Activated CD4-positive, alpha-beta T cell treated with anti-CD3 and anti-CD28 coated beads, Interleukin-2, amount 10 ng/mL, durations not matched to agents 24 days and 14 days (primary cell): Measurements from ENCODE around the gene ABAT. TPM values are rescaled to one million over a fixed set of nuclear protein-coding genes. Genes with fewer than 3 reads are reported as not detected.

ENCODE experiments used
- DNase-seq: peaks from one replicate; pipeline ENCODE4 v3.0.0; 2022
- H3K27ac Mint-ChIP-seq: one replicate; pipeline ENCODE4 v1.8.0; 2022; ENCODE audit warnings: mild to moderate bottlenecking, mixed read lengths
- H3K27me3 Mint-ChIP-seq: one replicate; pipeline ENCODE4 v1.8.0; 2022; ENCODE audit warnings: mixed read lengths
- H3K36me3 Mint-ChIP-seq: one replicate; pipeline ENCODE4 v1.8.0; 2022; ENCODE audit warnings: low read depth, mild to moderate bottlenecking, mixed read lengths
- H3K4me1 Mint-ChIP-seq: one replicate; pipeline ENCODE4 v1.8.0; 2021; ENCODE audit warnings: mixed read lengths
- H3K4me3 Mint-ChIP-seq: one replicate; pipeline ENCODE4 v1.8.0; 2022; ENCODE audit warnings: mild to moderate bottlenecking, moderate library complexity, mixed read lengths
- H3K9me3 Mint-ChIP-seq: one replicate; pipeline ENCODE4 v1.8.0; 2021; ENCODE audit warnings: mixed read lengths
- intact Hi-C: fragments of 100-400 bp; cut with micrococcal nuclease; formaldehyde crosslinking; loops from one replicate; pipeline ENCODE4 v1.15.1; 2023
- total RNA-seq: library from RNA; stranded (reverse); gene quantifications from 2 replicates; pipeline ENCODE4 v1.2.3, GENCODE V29; 2022

The ABAT gene
- total RNA-seq, 1 donor from 2014 or later, result 5.9 TPM

DNA sequence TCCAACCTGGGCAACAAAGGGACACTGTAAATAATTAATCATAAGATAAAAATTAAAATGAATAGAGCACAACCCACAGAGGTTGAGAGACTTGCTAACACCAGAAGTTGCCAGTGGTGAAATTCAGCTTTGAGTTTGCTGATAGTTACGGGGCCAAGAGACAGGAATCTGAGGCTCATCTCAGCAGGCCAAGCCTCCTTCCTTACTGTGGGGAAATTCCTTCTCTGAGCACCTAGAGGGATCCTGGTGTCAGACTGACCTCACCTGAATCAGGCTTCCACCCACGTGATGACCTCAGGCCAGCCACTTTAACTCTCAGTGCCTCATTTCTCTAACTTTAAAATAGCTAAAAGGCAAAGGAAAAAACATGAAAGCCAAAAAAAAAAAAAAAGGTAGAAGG, 4.7 kb downstream of the ABAT start:
- intact Hi-C loops, result loop anchor here (5.0 kb wide), 1 partner anchor 57 kb away; the partner anchor contains the start of gene METTL22
- no peak for DNase-seq
- H3K4me1 Mint-ChIP-seq, result peaks cover 13% of the 10 kb centered on the region
- no peak overlapping the region for H3K4me3 Mint-ChIP-seq
- no peaks in the 10 kb centered on the region for H3K9me3 Mint-ChIP-seq
- no peak overlapping the region for H3K27ac Mint-ChIP-seq
- no peaks in the 10 kb centered on the region for H3K27me3 Mint-ChIP-seq
- H3K36me3 Mint-ChIP-seq, result peaks cover 2% of the 10 kb centered on the region

GRCh38 chr16:8682551-8683259, 8.3 kb downstream of the ABAT start:
- intact Hi-C loops, result no loop called here
- DNase-seq, result no peak
- H3K36me3 Mint-ChIP-seq, result peaks cover 4% of the 10 kb centered on the region
- no peaks in the 10 kb centered on the region for H3K9me3 Mint-ChIP-seq
- H3K4me1 Mint-ChIP-seq, result no peaks in the 10 kb centered on the region
- no peak overlapping the region for H3K27ac Mint-ChIP-seq
- no peaks in the 10 kb centered on the region for H3K27me3 Mint-ChIP-seq
- no peak overlapping the region for H3K4me3 Mint-ChIP-seq

- no peak for DNase-seq
- Mint-ChIP-seq H3K4me3 (no peak overlapping the region), H3K4me1 (no peaks in the 10 kb centered on the region), H3K27ac (no peak overlapping the region), H3K9me3 (peaks cover 4% of the 10 kb centered on the region), H3K27me3 (no peaks in the 10 kb centered on the region), H3K36me3 (peaks cover 4% of the 10 kb centered on the region)
- intact Hi-C loops, result no loop called here
Observed at GRCh38 chr16:8683640-8684039, 9.2 kb downstream of the ABAT start.

DNA sequence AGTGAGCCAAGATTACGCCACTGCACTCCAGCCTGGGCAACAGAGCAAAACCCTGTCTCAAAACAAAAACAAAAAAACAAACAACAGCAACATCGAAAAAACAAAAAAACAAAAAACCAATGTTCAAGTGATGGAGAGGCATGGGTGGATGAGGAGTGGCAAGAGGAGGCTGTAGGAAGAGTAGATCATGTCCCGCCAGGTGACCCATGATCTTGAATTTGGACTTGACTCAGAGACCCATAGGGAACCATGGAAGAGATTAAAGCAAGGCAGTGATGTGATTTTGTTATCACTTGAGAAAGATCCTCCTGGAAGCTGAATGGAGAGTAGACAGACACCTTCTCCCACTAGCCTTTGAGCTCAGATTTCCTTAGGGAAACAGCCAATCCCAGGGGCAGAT, 11.2 kb downstream of the ABAT start:
- Mint-ChIP-seq H3K36me3 (peaks cover 8% of the 10 kb centered on the region), H3K9me3 (peaks cover 15% of the 10 kb centered on the region), H3K4me3 (no peak overlapping the region), H3K27ac (no peak overlapping the region), H3K27me3 (no peaks in the 10 kb centered on the region), H3K4me1 (no peaks in the 10 kb centered on the region)
- intact Hi-C loops, result no loop called here
- no peak for DNase-seq

DNA sequence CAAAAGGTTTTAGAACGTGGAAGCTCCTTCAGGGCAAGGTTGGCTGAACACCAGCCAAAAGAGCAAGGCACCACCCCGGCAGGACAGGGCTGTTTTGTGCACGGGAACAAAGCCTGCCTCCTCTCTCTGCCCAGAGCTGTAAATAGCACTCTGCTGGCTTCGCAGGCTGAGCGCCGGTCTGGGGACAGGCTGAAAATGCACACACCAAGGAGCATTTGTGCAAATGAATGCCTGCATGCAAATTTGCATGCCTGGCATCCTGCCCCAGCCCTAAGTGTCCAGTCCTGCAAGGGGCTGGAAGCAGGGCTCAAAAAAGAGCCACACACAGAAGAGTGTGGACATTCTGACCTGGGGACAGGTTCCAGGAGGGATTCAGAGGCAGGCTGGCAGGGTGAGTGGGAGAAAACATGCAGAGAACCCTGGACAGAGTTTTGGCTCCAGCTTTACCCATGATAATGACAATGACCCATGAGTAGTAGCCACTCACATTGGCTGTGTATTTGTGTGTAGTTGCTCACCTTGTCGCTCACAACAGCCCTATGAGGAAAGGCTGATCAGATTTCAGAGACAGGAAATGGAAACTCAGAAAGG, 11.7 kb downstream of the ABAT start:
- intact Hi-C loops, result no loop called here
- H3K27ac Mint-ChIP-seq, result no peak overlapping the region
- peaks cover 8% of the 10 kb centered on the region for H3K36me3 Mint-ChIP-seq
- no peaks in the 10 kb centered on the region for H3K27me3 Mint-ChIP-seq
- no peak for DNase-seq
- no peaks in the 10 kb centered on the region for H3K4me1 Mint-ChIP-seq
- H3K9me3 Mint-ChIP-seq, result peaks cover 17% of the 10 kb centered on the region
- no peak overlapping the region for H3K4me3 Mint-ChIP-seq

- Mint-ChIP-seq H3K27ac (no peak overlapping the region), H3K36me3 (peaks cover 10% of the 10 kb centered on the region), H3K9me3 (peaks cover 17% of the 10 kb centered on the region), H3K27me3 (no peaks in the 10 kb centered on the region), H3K4me1 (no peaks in the 10 kb centered on the region), H3K4me3 (no peak overlapping the region)
- DNase-seq, result no peak
- intact Hi-C loops, result no loop called here
Observed at GRCh38 chr16:8686879-8687278, 12.5 kb downstream of the ABAT start.

GRCh38 chr16:8689686-8690085, 15.3 kb downstream of the ABAT start:
- no peak for DNase-seq
- no peak overlapping the region for H3K4me3 Mint-ChIP-seq
- H3K36me3 Mint-ChIP-seq, result peaks cover 10% of the 10 kb centered on the region
- no peaks in the 10 kb centered on the region for H3K4me1 Mint-ChIP-seq
- peaks cover 17% of the 10 kb centered on the region for H3K9me3 Mint-ChIP-seq
- intact Hi-C loops, result no loop called here
- H3K27me3 Mint-ChIP-seq, result no peaks in the 10 kb centered on the region
- no peak overlapping the region for H3K27ac Mint-ChIP-seq

GRCh38 chr16:8691728-8692127, 17.3 kb downstream of the ABAT start:
- Mint-ChIP-seq H3K27me3 (no peaks in the 10 kb centered on the region), H3K4me3 (no peak overlapping the region), H3K9me3 (peaks cover 17% of the 10 kb centered on the region), H3K4me1 (no peaks in the 10 kb centered on the region), H3K36me3 (peaks cover 10% of the 10 kb centered on the region), H3K27ac (no peak overlapping the region)
- intact Hi-C loops, result no loop called here
- DNase-seq, result no peak

- no peaks in the 10 kb centered on the region for H3K4me1 Mint-ChIP-seq
- H3K27me3 Mint-ChIP-seq, result no peaks in the 10 kb centered on the region
- H3K36me3 Mint-ChIP-seq, result peaks cover 2% of the 10 kb centered on the region
- H3K9me3 Mint-ChIP-seq, result peaks cover 5% of the 10 kb centered on the region
- H3K27ac Mint-ChIP-seq, result no peak overlapping the region
- intact Hi-C loops, result no loop called here
- no peak overlapping the region for H3K4me3 Mint-ChIP-seq
- no peak for DNase-seq
Observed at GRCh38 chr16:8694795-8695728, 20.6 kb downstream of the ABAT start.

DNA sequence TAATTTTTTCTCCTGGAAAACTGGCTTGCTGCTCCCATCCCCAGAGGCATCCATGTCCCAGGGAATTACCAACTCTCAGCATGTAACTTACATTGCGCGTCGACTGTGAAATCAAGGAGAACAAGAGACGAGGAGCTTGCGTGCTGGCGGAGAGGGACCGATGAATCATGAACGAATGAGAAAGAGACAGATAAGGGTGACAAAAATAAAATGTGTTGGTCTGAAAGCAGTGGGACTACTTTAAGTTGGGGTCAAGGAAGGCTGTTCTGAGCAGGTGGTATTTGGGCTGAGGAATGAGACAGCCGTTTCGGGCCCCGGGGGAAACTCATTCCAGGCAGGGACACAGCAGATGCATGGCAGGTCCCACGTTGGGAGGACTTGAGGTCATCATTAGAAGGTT, 22.5 kb downstream of the ABAT start:
- Mint-ChIP-seq H3K4me1 (no peaks in the 10 kb centered on the region), H3K9me3 (no peaks in the 10 kb centered on the region), H3K27ac (no peak overlapping the region), H3K4me3 (no peak overlapping the region), H3K36me3 (peaks cover under 1% of the 10 kb centered on the region), H3K27me3 (no peaks in the 10 kb centered on the region)
- DNase-seq, result no peak
- intact Hi-C loops, result no loop called here

DNA sequence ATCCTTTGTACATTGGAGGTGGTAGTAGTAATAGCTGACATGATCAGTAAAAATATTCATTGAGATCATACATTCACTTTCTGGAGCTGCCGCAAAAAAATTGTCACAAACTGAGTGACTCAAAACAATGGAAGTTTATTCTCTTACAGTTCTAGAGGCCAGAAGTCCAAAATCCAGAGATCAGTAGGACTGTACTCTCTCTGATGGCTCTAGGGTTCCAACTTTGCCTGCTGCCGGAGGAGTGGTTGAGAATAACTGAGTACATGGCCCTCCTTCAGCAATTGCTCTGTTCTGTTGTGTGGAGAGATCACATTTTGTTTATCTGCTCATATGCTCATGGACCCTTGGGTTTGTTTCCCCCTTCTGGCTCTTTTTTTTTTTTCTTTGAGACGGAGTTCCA, 23.5 kb downstream of the ABAT start:
- no peaks in the 10 kb centered on the region for H3K4me1 Mint-ChIP-seq
- intact Hi-C loops, result no loop called here
- no peaks in the 10 kb centered on the region for H3K27me3 Mint-ChIP-seq
- no peak overlapping the region for H3K4me3 Mint-ChIP-seq
- no peaks in the 10 kb centered on the region for H3K9me3 Mint-ChIP-seq
- no peak overlapping the region for H3K27ac Mint-ChIP-seq
- DNase-seq, result no peak
- no peaks in the 10 kb centered on the region for H3K36me3 Mint-ChIP-seq

- intact Hi-C loops, result no loop called here
- H3K4me1 Mint-ChIP-seq, result no peaks in the 10 kb centered on the region
- no peak for DNase-seq
- H3K9me3 Mint-ChIP-seq, result no peaks in the 10 kb centered on the region
- no peak overlapping the region for H3K4me3 Mint-ChIP-seq
- H3K36me3 Mint-ChIP-seq, result no peaks in the 10 kb centered on the region
- H3K27me3 Mint-ChIP-seq, result no peaks in the 10 kb centered on the region
- H3K27ac Mint-ChIP-seq, result no peak overlapping the region
Observed at GRCh38 chr16:8703693-8704092, 29.3 kb downstream of the ABAT start.

DNA sequence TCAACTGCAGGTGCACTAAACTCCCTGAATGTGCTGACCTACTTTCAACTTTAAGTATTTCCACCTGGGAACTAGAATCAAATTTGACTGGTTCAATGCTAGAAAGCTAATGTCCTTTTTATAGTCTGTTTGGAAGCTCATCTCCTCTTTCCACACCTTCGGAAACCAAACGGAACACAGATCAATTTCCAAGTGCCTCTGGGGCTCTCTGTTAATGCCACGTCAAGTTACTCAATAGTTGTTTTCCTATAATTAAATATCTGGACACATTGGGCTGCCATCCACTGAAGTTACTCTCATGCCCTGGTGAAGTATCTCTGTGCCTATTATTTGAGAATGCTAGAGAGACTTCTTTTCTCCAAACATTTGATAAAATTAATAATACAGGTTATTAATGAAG, 29.7 kb downstream of the ABAT start:
- H3K27me3 Mint-ChIP-seq, result no peaks in the 10 kb centered on the region
- DNase-seq, result no peak
- H3K36me3 Mint-ChIP-seq, result no peaks in the 10 kb centered on the region
- H3K4me1 Mint-ChIP-seq, result no peaks in the 10 kb centered on the region
- H3K9me3 Mint-ChIP-seq, result no peaks in the 10 kb centered on the region
- intact Hi-C loops, result no loop called here
- H3K27ac Mint-ChIP-seq, result no peak overlapping the region
- no peak overlapping the region for H3K4me3 Mint-ChIP-seq
